ENCODE data around the gene TPRKB. TPM values are rescaled to one million over a fixed set of nuclear protein-coding genes. Genes with fewer than 3 reads are reported as not detected.
"Not testable (repeated sequence)": the region's sequence is repeated elsewhere in the genome, so short reads cannot be mapped to it uniquely, and the experiment has no call there.

Gene TPRKB
- total RNA-seq, 1 donor from 2014 or later: 30.6 TPM

- DNase-seq: no peak
- Histone ChIP-seq H3K27ac (replicated peaks) (no peak overlapping the region), H3K4me1 (no peaks in the 10 kb centered on the region), H3K27me3 (ENCODE audit: low read depth) (no peaks in the 10 kb centered on the region), H3K4me3 (no peak overlapping the region), H3K36me3 (peaks cover 88% of the 10 kb centered on the region), H3K9me3 (replicated peaks) (no peaks in the 10 kb centered on the region)
- intact Hi-C loops (cut with micrococcal nuclease): no loop called here
- TF ChIP-seq, protein P1, sequence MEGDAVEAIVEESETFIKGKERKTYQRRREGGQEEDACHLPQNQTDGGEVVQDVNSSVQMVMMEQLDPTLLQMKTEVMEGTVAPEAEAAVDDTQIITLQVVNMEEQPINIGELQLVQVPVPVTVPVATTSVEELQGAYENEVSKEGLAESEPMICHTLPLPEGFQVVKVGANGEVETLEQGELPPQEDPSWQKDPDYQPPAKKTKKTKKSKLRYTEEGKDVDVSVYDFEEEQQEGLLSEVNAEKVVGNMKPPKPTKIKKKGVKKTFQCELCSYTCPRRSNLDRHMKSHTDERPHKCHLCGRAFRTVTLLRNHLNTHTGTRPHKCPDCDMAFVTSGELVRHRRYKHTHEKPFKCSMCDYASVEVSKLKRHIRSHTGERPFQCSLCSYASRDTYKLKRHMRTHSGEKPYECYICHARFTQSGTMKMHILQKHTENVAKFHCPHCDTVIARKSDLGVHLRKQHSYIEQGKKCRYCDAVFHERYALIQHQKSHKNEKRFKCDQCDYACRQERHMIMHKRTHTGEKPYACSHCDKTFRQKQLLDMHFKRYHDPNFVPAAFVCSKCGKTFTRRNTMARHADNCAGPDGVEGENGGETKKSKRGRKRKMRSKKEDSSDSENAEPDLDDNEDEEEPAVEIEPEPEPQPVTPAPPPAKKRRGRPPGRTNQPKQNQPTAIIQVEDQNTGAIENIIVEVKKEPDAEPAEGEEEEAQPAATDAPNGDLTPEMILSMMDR (IDR thresholded peaks at IDR 0.05; ENCODE audit: borderline replicate concordance): no peak
Measured at GRCh38 chr2:73766349-73766748, 29.2 kb upstream of the TPRKB start.

DNA sequence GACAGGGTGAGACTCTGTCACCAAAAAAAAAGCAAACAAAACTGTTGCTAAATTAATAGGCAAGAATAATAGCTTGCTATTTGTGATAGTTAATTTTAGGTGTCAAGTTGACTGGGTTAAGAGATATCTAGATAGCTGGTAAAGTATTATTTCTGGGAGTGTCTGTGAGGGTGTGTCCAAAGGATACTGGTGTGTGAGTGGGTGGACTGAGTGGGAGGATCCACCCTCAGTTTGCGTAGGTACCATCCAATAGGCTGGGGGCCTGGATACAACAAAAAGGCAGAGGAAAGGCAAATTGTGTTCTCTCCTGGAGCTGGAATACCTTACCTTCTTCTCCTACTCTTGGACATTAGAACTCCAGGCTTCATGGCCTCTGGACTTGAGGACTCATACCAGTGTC, 27.8 kb upstream of the TPRKB start:
- Histone ChIP-seq H3K4me3 (no peak overlapping the region), H3K4me1 (peaks cover 11% of the 10 kb centered on the region), H3K36me3 (peaks cover 88% of the 10 kb centered on the region), H3K9me3 (replicated peaks) (no peaks in the 10 kb centered on the region), H3K27me3 (ENCODE audit: low read depth) (no peaks in the 10 kb centered on the region), H3K27ac (replicated peaks) (no peak overlapping the region)
- TF ChIP-seq, protein P1 (IDR thresholded peaks at IDR 0.05; ENCODE audit: borderline replicate concordance): no peak
- intact Hi-C loops (cut with micrococcal nuclease): no loop called here
- no peak for DNase-seq

DNA sequence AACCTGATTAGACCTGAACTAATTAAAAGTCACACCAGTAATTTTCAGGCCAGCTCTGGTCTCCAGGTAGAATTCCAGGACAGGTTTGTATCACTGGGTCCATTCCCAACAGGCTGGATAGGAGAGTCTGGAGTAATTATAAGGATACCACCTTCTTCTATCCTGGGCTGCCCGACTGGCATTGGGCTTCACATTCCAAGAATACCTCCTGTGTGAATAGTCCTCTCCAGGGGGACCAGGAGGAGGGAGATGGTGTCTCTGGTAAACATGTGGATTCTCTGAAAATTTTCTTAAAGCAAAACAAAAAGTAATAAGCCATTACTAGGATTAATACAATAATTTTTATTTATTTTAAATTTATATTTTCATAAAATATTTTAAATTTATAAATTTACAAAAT, 25.4 kb upstream of the TPRKB start:
- Histone ChIP-seq H3K4me3 (no peak overlapping the region), H3K36me3 (peaks cover 65% of the 10 kb centered on the region), H3K27ac (replicated peaks) (no peak overlapping the region), H3K9me3 (replicated peaks) (no peaks in the 10 kb centered on the region), H3K4me1 (peaks cover 27% of the 10 kb centered on the region), H3K27me3 (ENCODE audit: low read depth) (no peaks in the 10 kb centered on the region)
- DNase-seq: no peak
- TF ChIP-seq, protein P1 (IDR thresholded peaks at IDR 0.05; ENCODE audit: borderline replicate concordance): no peak
- intact Hi-C loops (cut with micrococcal nuclease): no loop called here

- H3K4me1 ChIP-seq: peaks cover 27% of the 10 kb centered on the region
- H3K27me3 ChIP-seq (ENCODE audit: low read depth): no peaks in the 10 kb centered on the region
- no peaks in the 10 kb centered on the region for H3K9me3 ChIP-seq (replicated peaks)
- TF ChIP-seq, protein P1 (IDR thresholded peaks at IDR 0.05; ENCODE audit: borderline replicate concordance): no peak
- H3K4me3 ChIP-seq: no peak overlapping the region
- H3K27ac ChIP-seq (replicated peaks): peak overlapping the region; percentile 71
- H3K36me3 ChIP-seq: peaks cover 46% of the 10 kb centered on the region
- no peak for DNase-seq
- intact Hi-C loops (cut with micrococcal nuclease): no loop called here
Measured at GRCh38 chr2:73759904-73760303, 22.8 kb upstream of the TPRKB start.

- Histone ChIP-seq H3K27me3 (ENCODE audit: low read depth) (no peaks in the 10 kb centered on the region), H3K4me1 (peaks cover 27% of the 10 kb centered on the region), H3K36me3 (peaks cover 46% of the 10 kb centered on the region), H3K4me3 (no peak overlapping the region), H3K9me3 (replicated peaks) (peaks cover 2% of the 10 kb centered on the region), H3K27ac (replicated peaks) (peak overlapping the region; percentile 71)
- TF ChIP-seq, protein P1 (IDR thresholded peaks at IDR 0.05; ENCODE audit: borderline replicate concordance): no peak
- intact Hi-C loops (cut with micrococcal nuclease): no loop called here
- no peak for DNase-seq
Measured at GRCh38 chr2:73759285-73759764, 22.2 kb upstream of the TPRKB start.

DNA sequence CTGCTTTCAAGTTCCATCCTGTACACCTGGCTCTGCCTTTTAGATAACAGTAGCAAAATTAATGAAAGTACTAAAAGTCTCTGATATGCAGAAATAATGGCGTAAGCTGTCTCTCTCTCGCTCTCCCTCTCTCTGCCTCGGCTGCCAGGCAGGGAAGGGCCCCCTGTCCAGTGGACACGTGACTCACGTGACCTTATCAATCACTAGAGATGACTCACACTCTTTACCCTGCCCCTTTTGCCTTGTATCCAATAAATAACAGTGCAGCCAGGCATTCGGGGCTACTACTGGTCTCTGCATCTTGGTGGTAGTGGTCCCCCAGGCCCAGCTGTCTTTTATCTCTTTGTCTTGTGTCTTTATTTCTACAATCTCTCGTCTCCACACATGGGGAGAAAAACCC, 17.2 kb upstream of the TPRKB start:
- peaks cover 10% of the 10 kb centered on the region for H3K4me1 ChIP-seq
- H3K4me3 ChIP-seq; intact Hi-C loops (cut with micrococcal nuclease); H3K9me3 ChIP-seq (replicated peaks); DNase-seq; H3K27me3 ChIP-seq (ENCODE audit: low read depth); H3K27ac ChIP-seq (replicated peaks): not testable (repeated sequence)
- H3K36me3 ChIP-seq: peaks cover 34% of the 10 kb centered on the region

All from left ventricle myocardium inferior (tissue), 1 donor.